HG02970 (cell line): Measurements from ENCODE around the gene S100A1.
"Not testable (repeated sequence)": the region's sequence is repeated elsewhere in the genome, so short reads cannot be mapped to it uniquely, and the experiment has no call there.

Source experiments
- ATAC-seq: cut with Tn5 transposase; IDR thresholded peaks from one replicate; pipeline ENCODE4 v1.9.1; 2021; ENCODE audit warnings: mild to moderate bottlenecking, moderate library complexity, moderate number of reproducible peaks; ENCODE audit not compliant: unreplicated experiment, low FRiP score

Gene S100A1

DNA sequence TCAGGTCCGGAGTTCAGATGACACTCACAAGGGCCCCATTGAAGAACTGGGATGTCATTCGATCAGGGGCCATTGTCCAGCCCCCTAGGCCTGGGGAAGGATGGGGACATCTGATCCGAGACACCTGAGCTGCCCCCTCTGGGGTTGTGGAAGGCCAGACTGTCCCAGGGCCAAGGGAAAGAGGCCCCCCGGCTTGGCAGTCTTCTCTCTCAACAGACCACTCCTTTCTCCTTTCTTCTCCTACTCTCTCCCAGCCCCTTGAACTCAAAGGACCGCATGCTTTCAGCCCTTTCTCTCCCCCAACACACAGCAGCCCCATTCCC is 1.1 kb downstream of the S100A1 start:
- ATAC-seq, result no peak

DNA sequence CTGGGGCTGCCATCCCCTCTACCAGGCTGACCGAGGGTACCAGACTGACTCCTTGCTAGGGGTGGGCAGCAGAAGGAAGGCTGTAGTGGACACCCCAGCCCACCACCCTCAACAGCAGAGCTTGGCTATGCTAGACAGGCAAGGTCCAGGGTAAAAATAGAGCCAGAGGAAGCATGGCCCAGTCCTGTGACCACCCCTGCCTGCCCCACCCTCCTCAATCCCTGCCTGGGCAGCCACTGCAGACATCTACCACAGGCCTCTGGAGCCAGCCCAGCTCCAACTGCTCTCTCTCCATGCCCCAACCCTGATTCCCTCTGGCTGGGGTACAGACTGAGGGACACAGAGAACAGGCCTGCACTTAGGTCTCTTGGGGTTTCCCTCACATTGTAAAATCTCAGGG is 1.7 kb downstream of the S100A1 start:
- no peak for ATAC-seq

DNA sequence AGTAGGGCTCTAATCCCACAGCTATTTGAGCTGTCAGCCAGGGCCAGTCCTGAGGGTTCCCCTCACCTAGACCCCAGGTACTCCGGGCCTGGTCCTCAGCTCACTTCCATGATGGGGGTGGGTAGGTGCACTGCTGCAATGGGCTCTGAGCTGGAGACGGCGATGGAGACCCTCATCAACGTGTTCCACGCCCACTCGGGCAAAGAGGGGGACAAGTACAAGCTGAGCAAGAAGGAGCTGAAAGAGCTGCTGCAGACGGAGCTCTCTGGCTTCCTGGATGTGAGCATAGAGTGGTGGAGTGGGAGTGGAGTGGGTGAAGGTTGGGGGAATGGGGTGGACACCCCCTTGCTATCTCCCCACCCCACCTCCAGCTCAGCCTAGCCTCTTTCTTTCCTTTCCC is 2.1 kb downstream of the S100A1 start:
- no peak for ATAC-seq

DNA sequence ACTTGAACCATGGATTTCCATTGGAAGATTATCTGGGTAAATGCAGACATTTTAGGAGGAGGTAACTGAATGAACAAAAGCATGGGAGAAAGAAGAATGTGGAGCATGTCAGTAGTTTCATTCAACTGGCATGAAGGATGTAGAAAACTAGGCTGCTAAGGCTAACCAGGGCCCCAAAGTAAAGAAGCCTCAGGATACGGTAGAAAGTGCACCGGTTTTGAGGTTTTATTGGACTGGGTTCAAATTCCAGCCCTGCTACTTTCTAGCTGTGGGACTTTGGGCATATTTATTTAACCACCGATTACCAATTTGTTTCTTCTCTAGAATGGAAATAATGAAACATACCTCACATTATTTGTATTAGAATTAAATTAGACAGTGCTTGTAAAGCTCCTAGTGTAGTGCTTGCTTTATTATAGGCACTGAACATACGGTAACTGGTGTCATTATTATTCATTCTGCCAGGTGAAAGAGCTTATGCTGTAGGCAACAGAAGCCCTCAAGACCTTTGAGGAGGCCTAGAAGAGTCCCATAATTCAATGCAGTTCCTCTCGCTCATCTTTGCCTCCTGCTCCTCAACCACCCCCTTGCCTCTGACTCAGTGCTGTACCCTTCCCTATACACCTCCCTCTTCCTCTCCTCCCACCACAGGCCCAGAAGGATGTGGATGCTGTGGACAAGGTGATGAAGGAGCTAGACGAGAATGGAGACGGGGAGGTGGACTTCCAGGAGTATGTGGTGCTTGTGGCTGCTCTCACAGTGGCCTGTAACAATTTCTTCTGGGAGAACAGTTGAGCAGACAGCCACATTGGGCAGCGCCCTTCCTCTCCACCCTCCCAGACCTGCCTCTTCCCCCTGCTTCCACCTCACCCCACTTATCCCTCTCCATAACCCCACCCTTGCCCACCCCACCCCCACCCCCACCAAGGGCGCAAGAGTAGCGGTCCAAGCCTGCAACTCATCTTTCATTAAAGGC is 3.1 kb downstream of the S100A1 start:
- no peak for ATAC-seq

DNA sequence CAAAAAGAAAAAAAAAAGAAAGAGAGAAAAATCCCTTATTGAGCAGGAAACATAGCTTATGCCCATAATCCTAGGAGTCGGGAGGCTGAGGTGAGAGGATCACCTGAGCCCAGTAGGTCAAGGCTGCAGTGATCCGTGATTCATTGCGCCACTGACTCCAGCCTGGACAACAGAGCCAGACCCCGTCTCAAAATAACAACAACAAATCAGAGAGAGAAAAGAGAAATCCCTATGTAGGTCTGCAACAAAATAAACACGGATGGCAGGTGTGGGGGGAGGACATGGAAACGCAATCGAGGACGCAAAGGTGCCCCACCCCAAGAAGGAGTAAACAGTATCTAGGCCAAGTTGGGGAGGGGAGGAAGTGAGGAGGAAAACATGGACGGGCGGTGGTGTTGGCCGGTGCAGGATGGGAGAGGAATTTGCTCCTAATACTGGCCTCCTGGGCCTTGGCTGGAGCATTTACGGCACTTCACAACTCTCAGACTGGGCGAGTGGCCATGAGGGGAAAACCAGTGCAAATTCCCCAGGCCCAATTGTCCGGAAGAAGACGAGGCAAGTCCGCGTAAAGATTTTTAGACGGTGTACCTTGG is 5.0 kb downstream of the S100A1 start:
- ATAC-seq, result no peak

DNA sequence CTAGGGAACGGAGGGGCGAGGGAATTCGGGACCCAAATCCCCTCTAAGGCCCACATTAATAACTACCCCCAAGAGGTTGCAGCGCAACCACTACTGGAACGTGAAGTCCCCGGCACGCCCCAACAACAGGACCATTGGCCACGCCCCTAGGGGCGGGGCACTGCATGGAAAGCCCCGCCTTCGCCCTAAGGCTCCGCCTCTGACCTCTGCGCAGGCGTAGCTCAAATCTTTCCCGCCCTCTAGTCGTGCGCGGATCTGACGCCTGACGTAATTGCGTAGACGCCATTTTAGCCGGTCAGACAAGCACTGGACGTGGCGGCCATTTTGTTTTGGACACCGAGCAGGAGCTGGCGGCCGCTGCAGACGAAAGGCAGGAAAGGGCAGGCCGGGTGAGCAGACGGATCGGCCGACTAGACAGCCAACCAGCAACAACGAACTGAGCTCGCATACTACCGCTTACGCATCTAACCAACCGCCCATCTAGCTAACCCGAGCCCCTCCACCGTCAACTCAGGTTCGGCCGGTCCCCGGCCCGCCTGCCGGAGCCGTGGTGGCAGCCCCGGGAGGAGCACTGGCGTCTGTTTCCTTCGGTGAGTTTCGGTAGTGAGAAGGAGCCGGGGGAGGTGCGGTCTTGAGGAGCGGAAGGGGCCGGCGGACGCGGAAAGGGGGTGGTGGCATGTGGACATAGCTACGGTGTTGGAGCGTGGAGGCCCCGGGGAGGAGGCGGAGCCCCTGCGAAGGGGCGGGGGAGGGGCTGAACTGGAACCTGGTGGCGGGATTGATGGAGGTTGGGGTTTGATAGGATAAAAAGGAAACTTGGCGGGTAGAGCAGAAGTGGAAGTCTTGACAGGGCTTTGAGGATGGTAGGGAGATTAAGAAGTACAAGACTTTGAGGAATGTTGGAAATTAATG is 5.8 kb downstream of the S100A1 start, which contains the start of gene CHTOP:
CHTOP (plus strand) TSS at position 313 of the 912 bp plus-strand sequence. CDS start 2,523 bp downstream, outside the sequence.
- ATAC-seq, result peak; percentile 93

DNA sequence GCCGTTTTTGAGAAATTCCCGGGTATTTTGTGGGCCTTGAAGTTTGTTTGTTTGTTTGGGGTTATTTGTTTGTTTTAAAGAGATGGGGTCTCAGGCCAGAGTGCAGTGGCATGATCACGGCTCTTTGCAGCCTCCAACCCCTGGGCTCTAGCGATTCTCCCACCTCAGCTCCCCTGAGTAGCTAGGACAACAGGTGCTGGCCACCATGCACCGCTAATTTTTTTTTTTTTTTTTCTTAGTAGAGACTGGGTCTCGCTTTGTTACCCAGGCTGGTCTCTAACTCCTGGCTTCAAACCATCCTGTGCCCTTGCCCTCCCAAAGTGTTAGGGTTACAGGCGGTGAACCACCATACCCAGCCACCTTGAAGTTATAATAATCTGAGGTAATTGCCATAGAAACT is 7.6 kb downstream of the S100A1 start:
- no peak for ATAC-seq

DNA sequence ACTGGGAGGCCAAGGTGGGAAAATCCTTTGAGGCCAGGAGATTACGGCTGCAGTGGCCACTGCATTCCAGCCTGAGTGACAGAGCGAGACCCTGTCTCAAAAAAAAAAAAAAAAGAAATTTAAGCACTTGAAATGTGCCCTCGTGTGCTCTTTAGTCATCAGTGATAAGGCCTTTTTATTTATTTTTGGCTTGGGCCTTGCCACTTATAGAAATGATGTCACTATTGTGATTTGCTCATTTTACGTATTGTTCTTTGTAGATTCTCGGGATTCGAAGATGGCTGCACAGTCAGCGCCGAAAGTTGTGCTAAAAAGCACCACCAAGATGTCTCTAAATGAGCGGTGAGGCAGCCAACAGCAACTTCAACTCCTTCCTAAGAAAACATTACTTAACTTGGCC is 8.1 kb downstream of the S100A1 start:
- ATAC-seq, result no peak

DNA sequence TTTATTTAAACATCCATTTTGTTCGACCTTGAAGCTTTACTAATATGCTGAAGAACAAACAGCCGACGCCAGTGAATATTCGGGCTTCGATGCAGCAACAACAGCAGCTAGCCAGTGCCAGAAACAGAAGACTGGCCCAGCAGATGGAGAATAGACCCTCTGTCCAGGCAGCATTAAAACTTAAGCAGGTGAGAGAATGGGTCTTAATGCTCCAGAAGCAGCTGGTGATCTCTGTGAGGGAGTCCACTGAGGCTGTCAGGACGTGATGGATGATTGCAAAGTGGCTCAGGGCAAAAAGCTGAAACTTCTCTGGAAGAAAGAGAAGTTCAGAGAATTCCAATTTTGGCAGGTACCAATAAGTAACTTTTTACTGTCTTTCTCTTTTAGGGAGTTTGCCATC is 10.0 kb downstream of the S100A1 start:
- ATAC-seq, result no peak

DNA sequence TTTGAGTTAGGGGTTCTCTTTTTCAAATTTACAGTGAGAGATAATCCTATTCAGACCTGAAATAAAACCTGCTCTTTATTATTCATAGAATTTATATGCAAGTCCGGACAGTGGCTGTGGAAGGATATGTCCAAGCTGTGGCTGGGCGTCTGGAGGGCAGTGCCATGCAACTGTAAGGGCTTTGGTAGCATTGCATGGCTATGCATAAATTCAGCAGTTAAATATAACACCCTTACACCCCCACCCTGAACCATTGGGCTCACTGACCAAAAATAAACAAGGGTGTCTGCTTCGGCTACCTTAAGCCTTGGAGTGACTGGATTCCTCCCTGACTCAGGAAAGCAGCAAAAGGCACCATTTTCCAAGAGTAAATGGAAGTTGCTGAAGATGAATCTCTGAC is 11.0 kb downstream of the S100A1 start:
- ATAC-seq, result no peak

DNA sequence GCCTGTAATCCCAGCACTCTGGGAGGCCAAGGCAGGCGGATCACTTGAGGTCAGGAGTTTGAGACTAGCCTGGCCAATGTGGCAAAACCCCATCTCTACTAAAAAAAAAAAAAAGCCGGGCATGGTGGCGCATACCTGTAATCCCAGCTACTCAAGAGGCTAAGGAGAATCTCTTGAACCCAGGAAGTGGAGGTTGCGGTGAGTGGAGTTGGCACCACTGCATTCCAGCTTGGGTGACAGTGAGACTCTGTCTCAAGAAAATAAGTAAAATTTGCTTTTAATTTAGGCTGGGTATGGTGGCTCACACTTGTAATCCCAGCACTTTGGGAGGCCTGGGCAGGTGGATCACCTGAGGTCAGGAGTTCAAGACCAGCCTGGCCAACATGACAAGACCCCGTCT is 12.0 kb downstream of the S100A1 start:
- ATAC-seq, result not testable (repeated sequence)

DNA sequence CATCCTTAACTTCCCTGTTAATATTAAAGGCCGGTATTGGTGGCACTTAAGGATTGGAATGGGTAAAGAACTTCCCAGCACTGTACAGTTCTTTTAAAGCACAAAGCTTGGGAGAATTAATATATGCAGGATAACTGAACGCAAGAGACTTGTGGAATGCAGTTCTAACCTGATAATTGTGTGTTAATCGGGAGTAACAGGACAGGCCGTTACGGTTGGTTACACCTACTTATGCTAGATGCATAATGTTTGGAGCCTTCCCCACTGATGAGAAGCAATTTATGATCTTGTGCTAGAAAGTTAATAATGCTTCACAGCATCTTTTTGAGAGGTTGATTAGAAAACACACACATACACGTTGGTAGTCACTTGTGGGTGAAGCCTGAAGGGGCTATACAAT is 12.6 kb downstream of the S100A1 start:
- ATAC-seq, result no peak

DNA sequence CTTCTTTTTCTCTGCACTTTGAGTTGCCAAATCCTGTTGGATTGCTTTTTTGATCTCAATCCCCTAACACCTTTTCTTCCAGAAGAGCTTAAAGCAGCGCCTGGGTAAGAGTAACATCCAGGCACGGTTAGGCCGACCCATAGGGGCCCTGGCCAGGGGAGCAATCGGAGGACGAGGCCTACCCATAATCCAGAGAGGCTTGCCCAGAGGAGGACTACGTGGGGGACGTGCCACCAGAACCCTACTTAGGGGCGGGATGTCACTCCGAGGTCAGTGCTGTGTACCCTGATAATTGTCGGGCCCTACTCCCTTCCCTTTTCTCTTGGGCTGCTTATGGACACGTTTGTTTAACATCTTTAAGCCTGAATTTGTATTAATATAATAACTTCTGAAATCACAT is 13.9 kb downstream of the S100A1 start:
- no peak for ATAC-seq

DNA sequence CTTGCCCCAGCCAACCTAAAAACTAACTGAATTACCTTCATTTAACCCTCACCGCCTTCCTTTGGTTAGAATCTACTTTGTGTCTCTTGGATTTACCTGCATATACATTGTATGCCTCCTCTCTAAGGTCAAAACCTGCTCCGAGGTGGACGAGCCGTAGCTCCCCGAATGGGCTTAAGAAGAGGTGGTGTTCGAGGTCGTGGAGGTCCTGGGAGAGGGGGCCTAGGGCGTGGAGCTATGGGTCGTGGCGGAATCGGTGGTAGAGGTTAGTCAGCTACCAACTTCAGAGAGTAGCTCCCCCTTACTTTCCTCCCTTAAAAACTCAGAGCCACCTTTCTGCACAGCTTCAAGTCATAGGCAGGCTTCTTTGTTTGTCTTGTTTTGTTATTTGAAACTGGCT is 14.9 kb downstream of the S100A1 start:
- ATAC-seq, result no peak

DNA sequence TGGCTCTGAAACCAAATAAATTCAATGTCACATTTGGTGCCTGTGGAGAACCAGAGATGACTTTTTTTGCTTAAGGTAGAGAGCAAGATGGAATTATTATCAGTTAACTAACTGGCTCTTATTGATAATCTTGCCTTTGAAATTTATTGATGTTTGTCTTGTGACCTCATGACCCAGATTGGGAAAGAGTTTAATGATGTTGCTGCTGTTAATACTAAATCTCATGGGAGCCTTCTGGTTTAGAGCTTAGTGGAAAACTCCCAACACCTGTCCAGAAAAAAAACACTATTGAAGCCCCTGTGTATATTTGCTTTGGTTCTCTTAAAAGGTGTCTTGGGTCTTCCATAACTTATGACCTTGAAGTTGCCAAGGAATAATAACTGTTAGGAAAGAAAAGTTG is 15.6 kb downstream of the S100A1 start:
- no peak for ATAC-seq

DNA sequence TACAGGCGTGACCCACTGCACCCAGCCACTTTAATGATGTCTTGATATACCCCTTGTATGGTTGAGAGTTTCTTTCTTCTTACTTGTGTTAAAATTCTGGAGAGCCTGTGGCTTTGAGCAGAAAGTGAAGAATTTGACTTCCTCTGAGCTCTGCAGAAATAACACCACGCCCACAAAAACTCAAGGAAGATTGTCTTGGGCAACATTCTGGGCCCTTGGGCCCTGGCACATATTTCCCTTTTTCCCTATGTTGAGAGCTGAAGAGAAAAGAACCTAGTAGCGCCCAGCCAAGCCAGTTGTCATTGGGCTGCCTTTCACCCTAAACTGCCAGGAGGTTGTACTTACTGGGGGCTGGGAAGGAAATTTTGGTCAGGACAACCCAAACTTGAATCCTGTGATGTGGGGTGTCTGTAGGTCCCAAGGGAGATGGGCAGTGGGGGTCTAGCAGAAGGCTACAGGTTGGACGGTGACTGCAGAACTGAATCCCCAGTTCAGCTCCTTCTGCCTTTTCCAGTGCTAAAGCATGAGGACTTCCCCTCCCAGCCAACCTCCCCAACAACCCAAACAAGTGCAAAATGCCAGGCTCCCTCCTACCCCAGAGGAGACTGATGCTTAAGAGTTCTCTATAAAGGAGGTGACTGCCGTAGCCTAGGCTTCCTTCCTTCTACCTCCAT is 18.6 kb downstream of the S100A1 start:
- ATAC-seq, result no peak

DNA sequence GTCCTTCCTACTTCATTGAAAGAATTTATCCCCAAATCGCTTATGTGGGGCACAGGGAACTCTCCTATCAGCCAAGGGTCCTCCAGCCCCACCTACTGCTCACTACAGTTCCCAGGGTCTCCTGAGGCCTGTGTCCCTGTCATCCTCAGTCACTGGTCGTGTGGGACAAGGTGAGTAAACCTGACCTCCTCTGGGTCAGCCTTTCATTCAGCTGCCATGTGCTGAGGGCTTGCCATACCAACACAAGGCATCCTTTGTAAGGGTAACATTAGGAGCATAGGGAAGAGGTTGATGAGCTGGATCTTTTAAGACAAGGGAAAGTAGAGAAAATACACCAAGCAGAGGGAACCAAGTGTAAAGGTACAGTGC is 19.1 kb downstream of the S100A1 start:
- ATAC-seq, result no peak

DNA sequence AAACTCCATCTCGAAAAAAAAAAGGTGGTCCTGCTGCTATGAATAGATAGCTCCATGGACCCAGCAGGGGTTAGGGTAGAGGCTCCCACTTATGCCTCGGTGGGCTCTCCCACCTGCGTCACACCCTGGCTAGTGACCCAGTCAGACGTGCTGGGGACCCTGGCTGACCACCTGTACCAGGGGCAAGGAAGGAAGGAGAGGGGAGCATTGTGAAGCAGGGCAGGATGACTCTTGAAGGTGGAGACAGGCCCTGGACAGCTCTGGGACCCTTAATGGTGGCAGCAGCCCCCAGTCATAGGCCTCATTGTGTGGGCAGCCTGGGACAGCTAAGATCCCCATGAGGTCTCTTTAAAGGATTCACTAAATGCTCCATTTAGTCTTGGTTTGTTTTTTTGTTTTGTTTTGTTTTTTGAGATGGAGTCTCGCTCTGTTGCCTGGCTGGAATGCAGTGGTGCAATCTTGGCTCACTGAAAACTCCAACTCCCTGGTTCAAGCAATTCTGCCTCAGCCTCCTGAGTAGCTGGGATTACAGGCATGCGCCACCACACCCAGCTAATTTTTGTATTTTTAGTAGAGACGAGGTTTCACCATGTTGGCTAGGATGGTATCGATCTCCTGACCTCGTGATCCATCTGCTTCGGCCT is 19.9 kb downstream of the S100A1 start:
- ATAC-seq, result no peak

DNA sequence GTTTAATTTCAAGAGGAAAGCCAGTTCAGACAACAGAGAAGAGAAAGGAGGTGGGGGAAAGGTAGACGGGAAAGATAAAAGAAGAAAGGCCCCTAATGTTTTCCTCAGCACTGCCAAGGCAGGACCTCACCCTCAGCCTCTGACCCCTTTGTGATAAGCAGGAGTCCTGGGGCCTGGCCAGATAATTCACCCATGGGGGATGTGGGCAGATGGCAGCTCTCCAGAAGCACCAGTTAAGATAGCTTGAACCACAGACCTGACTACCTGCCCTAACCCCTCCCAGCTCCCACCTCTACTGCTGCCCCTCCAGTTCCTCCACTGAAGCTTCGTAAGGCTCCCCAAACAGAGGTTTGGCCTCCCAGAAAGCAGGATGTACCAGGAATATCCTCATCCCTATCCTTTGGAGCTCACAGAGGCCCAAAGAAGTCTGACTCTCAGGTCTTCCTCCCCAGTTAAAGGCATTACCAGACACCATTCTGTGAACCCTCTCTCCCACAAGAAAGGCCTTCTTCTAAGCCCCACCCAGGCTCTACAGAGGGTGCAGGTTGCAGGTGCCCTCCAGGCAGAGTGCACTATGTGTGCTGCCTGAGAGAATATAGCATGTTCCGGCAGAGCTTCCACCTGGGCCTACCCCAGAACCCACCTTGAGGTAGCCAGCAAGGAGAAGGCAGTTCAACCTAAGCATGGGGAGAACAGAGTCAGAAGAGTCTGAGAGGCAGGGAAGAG is 21.1 kb downstream of the S100A1 start:
- no peak for ATAC-seq
